GM12872 (cell line): ENCODE measurements around the gene TPMT.

Experiments
- CTCF ChIP-seq: IDR thresholded peaks from 3 replicates; pipeline ENCODE4 v1.5.1; 2011; ENCODE audit warnings: low read depth, mild to moderate bottlenecking, low read length, moderate library complexity; ENCODE audit not compliant: insufficient read depth

The TPMT gene

GRCh38 chr6:18185624-18186023 lies 30.7 kb upstream of the TPMT start:
- TF ChIP-seq CTCF = no peak

- TF ChIP-seq CTCF = no peak
Measured at GRCh38 chr6:18183766-18184165, 28.9 kb upstream of the TPMT start.

GRCh38 chr6:18182568-18182967 lies 27.7 kb upstream of the TPMT start:
- no peak for TF ChIP-seq CTCF

- TF ChIP-seq CTCF = no peak
Measured at GRCh38 chr6:18179770-18180356, 25.0 kb upstream of the TPMT start.

- no peak for TF ChIP-seq CTCF
Measured at GRCh38 chr6:18178960-18179615, 24.2 kb upstream of the TPMT start.

GRCh38 chr6:18177286-18177965 lies 22.5 kb upstream of the TPMT start:
- TF ChIP-seq CTCF = no peak

- no peak for TF ChIP-seq CTCF
Measured at GRCh38 chr6:18171871-18172270, 17.0 kb upstream of the TPMT start.
